Measurements from ENCODE around the gene DEFB125. TPM values are rescaled to one million over a fixed set of nuclear protein-coding genes. Genes with fewer than 3 reads are reported as not detected.
"Not testable (repeated sequence)": the region's sequence is repeated elsewhere in the genome, so short reads cannot be mapped to it uniquely, and the experiment has no call there.

Gene DEFB125, protein sequence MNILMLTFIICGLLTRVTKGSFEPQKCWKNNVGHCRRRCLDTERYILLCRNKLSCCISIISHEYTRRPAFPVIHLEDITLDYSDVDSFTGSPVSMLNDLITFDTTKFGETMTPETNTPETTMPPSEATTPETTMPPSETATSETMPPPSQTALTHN
- not detected in 2 replicates for total RNA-seq (2014; rRNA removed; shearing (Covaris generic))

DNA sequence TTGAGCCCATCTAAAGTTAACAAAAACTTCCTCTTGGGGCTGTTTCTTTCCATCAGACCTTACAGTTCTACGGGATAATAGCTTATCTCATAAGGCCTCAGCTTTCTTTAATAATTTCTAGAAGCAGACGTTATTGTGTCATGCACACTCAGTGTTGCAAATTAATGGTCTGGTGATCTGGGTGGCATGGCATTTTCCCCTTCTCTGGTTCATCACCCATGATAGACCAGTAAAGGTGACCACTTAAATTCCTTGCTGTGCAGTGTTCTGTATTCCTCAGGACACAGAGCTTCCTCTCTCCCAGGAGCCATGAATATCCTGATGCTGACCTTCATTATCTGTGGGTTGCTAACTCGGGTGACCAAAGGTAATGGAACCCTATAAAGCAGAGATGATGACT is at the start of gene DEFB125:
Gene DEFB125, plus strand, starts transcription at position 272 of the 400 bp plus-strand sequence. Its CDS starts 38 bp downstream, at position 310.
- no peak for DNase-seq (ENCODE audit: low spot score)

DNA sequence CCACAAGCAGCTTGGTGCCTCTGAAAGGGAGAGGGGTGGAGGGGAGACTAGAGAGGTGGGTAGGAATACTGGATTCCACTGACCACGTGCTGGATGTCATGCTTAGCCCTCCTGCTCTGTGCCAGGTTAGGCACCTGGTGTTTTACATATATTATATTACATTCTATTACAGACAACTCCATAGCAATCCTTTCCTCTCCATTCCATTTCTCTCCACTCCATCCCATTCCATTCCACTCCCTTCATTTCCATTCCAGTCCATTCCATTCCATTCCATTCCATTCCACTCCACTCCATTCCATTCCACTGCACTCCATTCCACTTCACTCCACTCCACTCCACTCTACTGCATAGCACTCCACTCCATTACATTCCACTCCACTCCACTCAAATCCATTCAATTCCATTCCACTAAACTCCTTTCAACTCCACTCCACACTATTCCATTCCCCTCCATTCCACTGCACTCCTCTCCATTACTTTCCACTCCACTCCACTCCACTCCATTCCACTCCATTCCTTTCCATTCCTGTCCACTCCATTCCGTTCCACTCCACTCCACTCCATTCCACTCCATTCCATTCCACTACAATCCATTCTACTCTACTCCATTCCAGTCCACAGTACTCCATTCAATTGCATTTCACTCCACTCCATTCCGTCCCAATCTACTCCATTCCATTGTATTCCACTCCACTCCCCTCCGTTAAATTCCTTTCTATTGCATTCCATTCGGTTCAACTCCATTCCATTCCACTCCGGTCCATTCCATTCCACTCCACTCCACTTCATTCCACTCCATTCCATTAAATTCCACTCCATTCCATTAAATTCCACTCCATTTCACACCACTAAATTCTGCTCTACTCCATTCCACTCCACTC is 27.2 kb upstream of the DEFB125 start:
- no peak for DNase-seq (ENCODE audit: low spot score)

DNA sequence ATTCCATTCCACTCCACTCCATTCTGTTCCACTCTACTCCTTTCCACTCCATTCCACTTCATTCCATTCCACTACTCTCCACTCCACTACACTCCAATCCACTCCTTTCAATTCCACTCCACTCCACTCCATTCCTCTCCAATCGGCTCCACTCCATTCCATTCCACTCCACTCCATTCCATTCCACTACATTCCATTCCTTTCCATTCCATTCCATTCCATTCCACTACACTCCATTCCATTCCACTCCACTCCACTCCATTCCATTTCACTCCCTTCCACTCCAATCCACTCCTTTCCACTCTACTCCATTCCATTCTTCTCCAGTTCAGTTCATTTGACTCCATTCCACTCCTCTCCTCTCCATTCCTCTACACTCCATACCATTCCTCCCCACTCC is 26.2 kb upstream of the DEFB125 start:
- no peak for DNase-seq (ENCODE audit: low spot score)

DNA sequence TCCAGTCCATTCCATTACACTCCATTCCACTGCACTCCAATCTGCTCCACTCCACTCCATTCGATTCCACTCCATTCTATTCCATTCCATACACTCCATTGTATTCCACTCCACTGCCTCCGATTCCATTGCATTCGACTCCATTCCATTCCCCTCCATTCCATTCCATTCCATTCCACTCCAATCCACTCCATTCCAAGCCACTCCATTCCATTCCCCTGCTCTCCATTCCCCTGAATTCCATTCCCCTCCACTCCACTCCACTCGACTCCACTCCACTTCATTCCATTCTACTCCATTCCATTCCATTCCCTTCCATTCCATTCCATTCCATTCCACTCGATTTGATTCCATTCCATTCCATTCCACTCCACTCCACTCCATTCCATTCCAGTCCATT is 25.7 kb upstream of the DEFB125 start:
- DNase-seq (ENCODE audit: low spot score), result no peak

DNA sequence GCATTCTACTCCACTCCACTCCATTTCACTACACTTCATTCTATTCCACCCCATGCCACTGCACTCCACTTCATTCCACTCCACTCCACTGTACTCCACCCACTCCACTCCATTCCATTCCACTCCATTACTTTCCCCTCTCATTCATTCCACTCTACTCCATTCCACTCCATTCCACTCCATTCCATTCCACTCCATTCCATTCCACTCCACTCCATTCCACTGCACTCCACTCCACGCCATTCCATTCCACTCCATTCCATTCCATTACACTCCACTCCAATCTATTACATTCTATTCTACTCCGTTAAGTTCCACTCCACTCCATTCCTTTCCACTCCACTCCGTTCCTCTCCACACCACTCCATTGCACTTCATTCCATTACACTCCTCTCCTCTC is 25.0 kb upstream of the DEFB125 start:
- DNase-seq (ENCODE audit: low spot score), result no peak

DNA sequence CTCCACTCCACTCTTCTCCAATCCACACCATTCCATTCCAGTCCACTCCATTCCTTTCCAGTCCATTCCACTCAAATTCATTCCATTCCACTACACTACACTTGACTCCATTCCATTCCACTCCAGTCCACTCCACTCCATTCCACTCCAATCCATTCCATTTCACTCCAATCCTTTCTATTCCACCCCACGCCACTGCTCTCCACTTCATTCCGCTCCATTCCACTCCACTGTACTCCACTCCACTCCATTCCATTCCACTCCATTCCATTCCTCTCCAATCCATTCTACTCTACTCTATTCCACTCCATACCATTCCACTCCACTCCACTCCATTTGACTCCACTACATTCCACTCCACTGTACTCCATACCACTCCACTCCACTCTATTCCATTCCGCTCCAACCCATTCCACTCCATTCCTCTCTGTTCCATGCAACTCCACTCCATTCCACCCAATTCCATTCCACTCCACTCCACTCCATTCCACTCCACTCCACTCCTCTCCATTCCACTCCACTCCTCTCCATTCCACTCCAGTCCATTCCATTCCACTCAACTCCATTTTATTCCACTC is 23.4 kb upstream of the DEFB125 start:
- no peak for DNase-seq (ENCODE audit: low spot score)

DNA sequence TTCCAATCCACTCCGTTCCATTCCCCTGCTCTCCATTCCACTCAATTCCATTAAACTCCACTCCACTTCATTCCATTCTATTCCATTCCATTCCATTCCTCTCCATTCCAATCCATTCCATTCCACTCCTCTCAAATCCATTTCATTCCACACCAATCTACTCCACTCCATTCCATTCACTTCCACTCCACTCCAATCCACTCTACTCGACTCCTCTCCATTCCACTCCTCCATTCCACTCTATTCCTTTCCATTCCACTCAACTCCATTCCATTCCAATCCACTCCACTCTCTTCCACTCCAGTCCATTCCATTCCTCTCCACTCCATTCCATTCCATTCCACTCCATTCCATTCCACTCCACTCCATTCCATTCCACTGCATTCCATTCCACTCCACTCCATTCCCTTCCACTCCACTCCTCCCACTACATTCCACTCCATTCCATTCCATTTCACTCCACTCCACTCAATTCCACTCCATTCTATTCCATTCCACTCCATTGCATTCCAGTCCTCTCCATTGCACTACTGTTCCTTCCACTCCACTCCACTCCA is 22.6 kb upstream of the DEFB125 start:
- DNase-seq (ENCODE audit: low spot score), result no peak

DNA sequence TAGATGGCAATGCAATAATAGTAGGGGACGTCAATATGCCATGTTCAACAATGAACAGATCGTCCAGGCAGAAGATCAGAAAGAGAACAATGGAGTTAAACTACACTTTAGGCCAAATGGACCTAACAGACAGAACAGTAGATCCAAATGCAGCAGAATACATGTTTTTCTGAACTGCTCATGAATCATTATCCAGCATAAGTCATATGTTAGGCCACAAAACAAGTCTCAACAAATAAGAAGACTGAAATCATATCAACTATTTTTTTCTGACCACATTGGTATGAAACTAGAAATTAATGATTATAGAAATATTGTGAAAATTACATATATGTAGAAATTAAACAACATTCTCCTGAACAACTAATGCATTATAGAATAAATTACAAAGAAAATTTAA is 10.2 kb upstream of the DEFB125 start:
- no peak for DNase-seq (ENCODE audit: low spot score)

DNA sequence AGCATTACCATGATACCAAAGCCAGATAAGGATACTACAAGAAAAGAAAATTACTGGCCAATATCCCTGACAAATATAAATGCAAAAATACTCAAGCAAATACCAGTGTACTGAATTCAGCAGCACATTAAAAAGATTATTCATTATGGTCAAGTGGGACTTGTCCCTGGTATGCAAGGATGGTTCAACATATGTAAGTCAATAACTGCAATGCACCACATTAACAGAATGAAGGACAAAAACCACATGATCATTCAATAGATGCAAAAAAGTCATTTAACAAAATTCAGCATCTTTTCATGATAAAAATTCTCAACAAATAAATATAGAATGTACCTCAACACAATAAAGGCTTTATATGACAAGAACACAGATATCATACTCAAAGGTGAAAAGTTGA is 9.1 kb upstream of the DEFB125 start:
- DNase-seq (ENCODE audit: low spot score), result no peak

DNA sequence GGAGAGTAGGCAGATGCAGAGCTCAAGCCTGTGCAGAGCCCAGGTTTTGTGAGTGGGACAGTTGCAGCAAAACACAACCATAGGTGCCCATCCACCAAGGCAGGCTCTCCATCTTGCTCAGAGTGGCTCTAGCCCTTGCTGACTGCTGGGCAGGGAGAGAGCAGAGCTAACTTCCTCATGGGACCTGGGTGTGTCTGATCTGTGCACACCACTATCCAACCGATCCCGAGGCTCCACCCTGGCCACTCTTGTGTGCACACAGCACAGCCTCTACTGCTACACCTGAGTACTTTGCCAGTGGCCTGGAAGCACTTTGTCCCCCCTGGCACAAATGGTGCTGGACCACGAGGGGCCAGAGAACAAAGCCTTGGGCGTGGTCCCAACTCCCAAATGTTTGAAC is 7.9 kb upstream of the DEFB125 start:
- DNase-seq (ENCODE audit: low spot score), result no peak

DNA sequence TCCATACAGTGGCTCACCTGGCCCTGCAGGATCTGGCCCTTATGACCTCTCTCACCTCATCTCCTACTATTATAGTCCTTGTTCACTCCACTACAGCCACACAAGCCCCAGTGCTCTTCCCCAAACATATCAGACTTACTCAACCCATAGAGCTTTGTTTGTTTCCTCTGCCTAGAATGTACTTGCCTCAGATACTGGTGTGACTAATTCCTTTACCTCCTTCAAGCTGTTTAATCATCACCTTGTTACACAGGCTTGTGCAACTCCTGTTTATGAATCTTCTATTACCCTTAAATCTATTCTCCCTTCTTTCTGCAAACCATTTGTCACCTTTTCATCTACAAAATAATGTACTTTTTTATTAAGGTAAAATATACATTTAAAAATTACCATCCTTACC is 3.2 kb downstream of the DEFB125 start:
- no peak for DNase-seq (ENCODE audit: low spot score)

DNA sequence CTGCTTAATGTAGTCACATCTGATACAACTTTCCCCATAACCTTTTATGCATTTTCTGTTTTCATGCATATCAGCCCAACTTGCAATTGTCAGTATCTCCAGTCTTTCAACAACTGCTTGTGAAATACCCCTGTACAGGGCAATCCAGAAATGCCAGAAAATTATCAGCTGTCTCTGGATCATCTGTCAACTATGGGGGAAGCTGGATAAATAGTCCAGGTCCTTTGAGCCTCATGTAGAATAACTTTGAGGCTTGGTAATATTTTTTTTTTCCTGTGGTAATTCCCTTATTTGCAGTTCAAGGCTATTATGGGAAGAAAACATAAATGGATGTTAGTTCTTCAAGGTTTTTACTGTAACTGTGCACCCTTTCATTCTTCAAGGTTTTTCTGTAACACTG is 6.2 kb downstream of the DEFB125 start:
- DNase-seq (ENCODE audit: low spot score), result no peak

DNA sequence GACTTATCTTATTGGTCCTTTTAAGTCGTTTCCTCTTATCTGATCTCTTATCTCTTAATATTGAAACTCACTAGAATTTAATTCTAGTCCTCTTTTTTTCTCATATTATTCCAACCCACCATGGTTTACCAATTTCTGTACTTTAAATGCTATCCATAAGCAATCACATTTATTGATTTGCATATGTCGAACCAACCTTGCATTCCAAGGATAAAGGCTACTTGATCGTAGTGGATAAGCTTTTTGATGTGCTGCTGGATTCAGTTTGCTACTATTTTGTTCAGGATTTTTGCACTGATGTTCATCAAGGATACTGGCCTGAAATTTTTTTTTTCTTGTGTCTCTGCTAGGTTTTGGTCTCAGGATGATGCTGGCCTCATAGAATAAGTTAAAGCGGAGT is 7.7 kb downstream of the DEFB125 start:
- no peak for DNase-seq (ENCODE audit: low spot score)

DNA sequence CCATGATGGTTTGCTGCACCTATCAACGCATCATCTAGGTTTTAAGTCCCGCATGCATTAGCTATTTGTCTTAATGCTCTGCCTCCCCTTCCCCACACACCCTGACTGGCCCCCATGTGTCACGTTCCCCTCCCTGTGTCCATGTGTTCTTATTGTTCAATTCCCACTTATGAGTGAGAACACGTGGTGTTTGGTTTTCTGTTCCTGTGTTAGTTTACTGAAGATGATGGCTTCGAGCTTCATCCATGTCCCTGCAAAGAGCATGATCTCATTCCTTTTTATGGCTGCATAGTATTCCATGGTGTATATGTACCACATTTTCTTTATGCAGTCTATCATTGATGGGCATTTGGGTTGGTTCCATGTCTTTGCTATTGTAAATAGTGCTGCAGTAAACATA is 10.2 kb downstream of the DEFB125 start:
- DNase-seq (ENCODE audit: low spot score), result not testable (repeated sequence)

DNA sequence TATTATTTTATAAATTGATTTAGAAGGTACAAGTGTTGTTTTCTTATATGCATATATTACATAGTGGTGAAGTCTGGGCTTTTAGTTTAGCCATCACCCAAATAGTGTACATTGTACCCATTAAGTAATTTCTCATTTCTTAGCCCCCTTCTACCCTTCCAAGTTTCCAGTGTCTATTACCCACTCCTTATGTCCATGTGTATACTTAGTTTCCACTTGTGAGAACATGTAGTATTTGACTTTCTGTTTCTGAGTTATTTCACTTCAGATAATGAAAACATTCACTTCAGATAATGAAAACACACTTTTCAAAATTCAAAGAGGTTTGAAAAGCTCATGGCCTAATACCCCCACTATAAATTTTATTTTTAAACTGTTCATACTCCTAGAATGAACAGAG is 14.5 kb downstream of the DEFB125 start:
- no peak for DNase-seq (ENCODE audit: low spot score)

DNA sequence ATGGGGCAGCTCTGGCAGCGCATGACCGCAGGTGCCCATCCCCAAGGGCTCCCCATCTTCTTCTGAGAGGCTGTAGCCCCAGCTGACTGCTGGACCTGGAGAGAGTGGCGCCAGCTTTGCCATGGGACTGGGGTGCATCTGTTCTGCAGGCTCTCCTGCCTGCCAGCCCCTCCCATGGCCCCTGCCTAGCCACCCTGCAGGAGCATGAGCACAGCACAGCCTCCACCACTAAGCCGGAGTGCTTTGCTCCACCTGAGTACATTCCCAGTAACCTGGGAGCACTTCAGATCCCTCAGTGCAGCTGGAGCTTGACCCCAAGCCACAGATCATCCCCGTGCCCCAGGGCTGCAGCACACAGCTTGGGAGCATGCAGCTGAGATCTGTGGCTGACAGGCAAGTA is 16.0 kb downstream of the DEFB125 start:
- DNase-seq (ENCODE audit: low spot score), result no peak

DNA sequence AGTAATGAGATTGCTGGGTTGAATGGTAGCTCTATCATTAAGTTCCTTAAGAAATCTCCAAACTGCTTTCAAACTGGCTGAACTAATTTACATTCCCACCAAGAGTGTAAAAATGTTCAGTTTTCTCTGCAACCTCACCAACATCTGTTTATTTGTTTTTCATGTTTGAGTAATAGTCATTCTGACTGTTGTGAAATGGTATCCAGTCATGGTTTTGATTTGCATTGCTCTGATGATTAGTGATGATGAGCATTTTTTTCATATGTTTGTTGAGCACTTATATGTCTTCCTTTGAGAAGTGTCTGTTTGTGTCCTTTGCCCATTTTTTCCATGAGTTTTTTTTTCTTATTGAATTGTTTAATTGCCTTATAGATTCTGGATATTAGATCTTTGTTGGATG is 24.9 kb downstream of the DEFB125 start:
- DNase-seq (ENCODE audit: low spot score), result no peak

DNA sequence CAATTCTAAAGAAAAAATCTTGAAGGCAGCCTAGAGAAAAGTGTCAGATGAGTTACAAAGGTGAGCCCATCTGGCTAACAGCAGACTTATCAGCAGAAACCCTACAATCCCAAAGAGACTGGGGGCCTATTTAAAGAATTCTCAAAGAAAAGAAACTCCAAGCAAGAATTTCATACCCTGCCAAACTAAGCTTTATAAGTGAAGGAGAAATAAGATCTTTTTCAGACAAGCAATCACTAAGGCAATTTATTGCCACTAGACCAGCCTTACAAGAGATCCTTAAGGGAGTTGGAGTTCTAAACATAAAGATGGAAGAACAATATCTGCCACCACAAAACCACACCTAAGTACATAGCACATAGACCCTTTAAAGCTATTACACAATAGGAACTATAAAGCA is 30.0 kb downstream of the DEFB125 start:
- no peak for DNase-seq (ENCODE audit: low spot score)

DNA sequence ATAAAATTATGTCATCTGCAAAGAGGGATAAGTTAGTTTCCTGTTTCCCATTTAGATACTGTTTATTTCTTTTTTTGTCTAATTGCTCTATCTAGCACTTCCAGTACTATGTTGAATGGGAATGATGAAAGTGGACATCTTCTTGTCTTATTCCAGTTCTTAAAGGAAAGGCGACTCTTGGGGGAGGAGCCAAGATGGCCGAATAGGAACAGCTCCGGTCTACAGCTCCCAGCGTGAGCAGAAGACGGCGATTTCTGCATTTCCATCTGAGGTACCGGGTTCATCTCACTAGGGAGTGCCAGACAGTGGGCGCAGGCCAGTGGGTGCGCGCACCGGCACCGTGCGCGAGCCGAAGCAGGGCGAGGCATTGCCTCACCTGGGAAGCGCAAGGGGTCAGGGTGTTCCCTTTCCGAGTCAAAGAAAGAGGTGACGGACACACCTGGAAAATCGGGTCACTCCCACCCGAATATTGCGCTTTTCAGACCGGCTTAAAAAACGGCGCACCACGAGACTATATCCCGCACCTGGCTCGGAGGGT is 42.4 kb downstream of the DEFB125 start:
- DNase-seq (ENCODE audit: low spot score), result not testable (repeated sequence)

DNA sequence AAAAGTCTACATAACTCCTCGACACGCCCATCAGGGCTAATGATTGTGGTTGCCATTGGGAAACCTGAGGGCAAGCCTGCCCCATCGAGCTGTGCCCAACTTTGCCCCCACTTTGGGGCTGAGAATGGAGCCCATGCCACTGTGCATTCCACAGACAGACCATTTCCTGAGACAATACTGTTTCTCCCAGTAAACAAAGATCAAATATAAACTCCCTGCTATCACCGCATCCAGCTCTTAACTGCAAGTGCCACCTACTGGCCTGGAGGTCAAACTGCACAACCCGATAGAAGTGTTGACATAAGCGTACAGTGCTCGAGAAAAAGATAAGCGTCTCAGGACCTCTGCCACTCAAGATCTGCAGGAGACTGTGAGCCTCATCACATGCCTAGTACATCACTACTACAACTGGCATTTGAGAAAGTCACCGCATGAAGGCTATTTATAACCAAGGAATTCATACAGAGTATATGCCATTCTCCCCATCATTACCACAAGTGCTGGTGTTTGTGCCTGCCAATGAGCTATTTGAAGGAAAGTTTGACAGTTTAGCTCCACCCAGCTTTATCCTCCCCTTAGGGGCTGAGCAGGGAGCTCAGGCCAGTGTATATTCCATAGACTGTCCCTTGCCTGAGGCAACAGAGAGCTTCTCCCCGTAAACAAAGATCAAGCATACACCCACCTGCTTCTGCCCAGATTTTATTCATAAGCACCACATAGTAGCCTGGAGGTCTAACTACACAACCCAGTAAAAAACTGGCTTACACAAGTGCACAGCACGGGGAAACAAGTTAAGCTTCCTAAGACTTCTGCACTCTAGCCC is 50.4 kb downstream of the DEFB125 start:
- DNase-seq (ENCODE audit: low spot score), result peak; percentile 53

DNA sequence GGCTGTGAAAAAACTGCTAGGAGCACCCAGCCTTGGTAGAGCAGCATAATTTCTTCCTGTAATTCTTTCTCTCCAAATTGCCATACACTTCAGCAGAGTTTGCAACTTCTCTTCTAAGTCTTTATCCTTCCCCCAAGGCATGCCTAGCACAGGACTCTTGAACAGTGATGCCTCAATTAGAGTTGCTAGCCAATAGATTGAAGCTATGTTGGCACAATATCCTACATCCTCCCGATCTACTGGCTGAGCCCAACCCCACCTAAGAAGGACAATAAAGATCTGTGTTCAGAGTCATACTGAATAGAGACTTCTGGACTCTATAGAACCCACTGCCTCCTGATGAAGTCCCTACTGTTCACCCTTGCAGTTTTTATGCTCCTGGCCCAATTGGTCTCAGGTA is 54.8 kb downstream of the DEFB125 start, which contains the start of gene DEFB126:
Gene DEFB126, plus strand, starts transcription at position 301 of the 400 bp plus-strand sequence. Its CDS starts 39 bp downstream, at position 340.
- no peak for DNase-seq (ENCODE audit: low spot score)
